GM18951 (cell line): ENCODE results near the gene STRIP1.

Experiments used
- POLR2A ChIP-seq: IDR thresholded peaks from 4 replicates; pipeline ENCODE4 v1.6.1; 2011; ENCODE audit warnings: mild to moderate bottlenecking; ENCODE audit not compliant: insufficient read length, insufficient read depth; ENCODE audit errors: extremely low read depth
- in situ Hi-C: fragments of 300-500 bp; cut with MboI; formaldehyde crosslinking; loops from one replicate; pipeline ENCODE4 v1.12.0; 2022; ENCODE audit warnings: low sequenced_read_pairs, mixed read lengths, inconsistent platforms; ENCODE audit not compliant: unreplicated experiment

STRIP1 gene

DNA sequence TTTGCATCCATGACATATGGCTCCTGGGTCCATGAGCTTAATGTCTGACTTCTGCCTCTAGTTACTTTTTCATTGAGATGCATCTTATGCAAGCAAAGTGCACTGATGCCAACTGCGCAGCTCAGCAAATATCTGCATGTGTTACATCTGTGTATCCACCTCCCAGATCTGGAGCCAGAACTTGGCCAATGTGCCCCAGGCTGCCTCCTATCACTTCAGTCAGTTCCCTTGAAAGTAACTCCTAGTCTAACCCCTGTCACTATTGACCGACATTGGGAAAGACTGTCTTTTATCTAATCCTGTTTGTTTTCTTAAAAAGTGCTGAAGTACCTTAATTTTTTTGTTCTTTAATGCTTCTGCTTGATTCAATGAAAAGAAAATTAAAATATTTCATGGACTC, 58.6 kb downstream of the STRIP1 start:
- TF ChIP-seq POLR2A: no peak

DNA sequence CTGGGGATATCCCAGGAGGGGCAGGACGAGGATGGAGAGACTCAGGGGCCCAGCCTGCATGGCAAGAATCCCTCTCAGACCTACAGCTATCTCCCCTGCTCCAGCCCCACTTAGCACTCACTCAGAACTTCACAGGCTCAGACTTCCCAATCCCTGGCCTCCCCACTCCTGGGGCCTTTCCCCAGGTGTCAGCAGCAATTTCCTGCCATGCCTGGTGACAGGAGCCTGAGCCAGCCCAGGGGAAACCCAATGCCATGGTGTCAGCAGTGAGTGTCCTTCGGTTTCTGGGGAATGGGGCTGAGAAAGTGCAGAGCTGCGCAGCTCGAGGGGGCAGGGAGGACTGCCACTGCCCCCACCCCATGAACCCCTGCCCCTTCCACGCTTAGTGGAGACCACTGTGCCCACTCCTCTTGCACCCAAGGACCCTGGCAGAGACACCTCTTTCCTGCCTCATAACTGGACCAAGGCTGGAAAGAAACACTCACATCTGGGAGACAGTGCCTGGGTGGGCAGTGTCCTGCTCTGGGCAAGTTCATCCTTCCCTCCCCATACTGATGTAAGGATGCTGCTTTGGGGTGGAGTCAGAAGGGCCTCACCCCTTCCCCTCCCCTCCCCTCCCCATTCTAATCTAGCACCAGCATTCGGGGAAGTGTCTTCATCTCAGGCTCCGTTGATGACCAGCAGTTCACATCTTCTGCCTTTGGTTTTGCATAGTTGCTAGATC, 60.7 kb downstream of the STRIP1 start:
- in situ Hi-C loops: no loop called here
- TF ChIP-seq POLR2A: no peak

More for the DNA sequence above, 58.6 kb downstream of the STRIP1 start:
- in situ Hi-C loops: no loop called here

DNA sequence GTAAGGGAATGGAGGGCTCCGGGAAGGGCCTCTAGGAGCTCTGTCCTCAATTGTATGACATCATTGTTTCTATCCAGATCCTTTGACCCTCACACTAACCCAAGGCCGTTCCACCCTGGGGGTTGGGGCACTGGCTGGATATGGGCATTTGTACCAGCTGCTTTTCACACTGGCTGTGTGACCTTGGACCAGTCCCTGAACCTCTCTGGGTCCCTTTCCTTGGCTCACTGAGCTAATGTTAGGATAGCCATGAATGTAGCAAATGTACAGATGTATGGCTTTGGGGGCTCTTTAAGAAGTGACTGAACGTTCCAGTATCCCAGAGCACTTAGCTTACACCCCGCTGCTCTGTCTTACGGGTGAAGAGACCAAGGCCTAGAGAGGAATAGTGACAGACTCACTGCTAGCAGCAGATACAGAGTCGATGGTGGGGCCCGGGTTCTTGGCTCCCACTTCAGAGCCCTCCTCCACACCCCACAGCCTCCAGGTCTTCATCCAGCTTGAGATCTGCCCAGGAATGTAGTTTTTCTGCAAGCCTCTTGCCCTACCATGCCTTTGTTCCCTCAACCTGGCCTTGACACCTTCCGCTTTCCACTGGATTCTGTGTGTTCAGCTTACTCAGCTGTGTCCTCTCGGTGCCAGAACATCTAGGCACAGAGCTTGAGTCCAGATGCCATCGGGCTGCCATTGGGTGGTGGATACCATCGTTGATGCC, 63.2 kb downstream of the STRIP1 start:
- in situ Hi-C loops: no loop called here
- no peak for TF ChIP-seq POLR2A

DNA sequence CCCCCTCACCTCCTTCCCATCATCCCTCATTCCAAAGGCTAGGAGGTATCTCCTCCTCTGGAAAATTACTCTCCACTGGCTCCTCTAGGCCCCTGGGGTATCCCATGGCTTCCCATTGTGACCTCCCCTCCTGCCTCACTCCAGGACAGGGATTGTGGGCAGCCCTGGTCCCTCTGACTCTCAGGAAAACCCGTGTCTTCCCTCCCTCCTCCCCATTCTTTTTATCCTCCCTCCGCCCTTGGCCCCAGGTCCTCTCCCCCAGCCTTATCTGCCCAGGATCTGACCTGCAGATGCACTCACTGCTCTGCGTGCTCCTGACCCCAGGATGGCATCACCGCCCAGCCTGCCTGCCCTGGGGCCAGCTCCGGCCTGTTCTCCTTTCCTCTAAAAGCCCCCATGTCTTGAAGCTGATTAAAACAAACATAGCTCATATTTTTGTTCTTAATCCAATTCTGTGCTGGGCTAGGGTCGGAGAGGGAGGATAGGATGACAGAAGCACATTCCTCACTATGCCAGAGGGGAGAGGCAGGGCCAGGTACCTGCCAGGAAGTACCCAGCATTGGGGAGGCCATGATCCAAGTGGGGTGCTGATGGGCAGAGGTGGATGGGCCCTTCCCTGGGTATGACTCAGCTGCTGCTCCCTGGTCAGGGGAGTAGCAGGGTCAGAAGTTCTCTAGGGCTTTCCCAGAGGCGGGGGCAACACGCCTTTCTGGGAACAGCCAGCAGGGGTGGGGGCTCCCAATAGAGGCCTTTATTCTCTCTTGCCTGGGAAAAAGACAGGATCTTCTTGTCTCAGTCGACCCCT, 64.0 kb downstream of the STRIP1 start:
- in situ Hi-C loops: no loop called here

DNA sequence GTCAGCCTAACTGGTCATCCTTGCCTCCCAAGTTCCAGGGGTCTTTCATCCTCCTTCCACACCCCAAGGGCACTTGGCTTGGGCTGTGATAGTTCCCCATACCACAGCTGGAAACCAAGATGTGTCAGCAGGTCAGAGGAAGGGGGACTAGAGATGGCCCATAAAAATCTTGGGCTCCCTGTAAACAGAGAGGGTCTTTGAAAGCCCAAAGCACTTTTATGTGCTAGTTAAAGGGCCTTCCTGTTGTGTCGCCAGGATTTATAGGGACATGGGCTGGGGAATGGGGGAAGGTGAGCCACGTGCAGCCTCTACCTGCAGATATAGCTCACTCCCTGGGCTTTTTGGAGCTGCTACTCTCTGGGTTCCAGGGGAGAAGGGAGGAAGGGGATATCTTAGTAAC, 65.9 kb downstream of the STRIP1 start:
- no peak for TF ChIP-seq POLR2A
- in situ Hi-C loops: no loop called here

More for the DNA sequence above, 64.0 kb downstream of the STRIP1 start:
- TF ChIP-seq POLR2A: no peak

DNA sequence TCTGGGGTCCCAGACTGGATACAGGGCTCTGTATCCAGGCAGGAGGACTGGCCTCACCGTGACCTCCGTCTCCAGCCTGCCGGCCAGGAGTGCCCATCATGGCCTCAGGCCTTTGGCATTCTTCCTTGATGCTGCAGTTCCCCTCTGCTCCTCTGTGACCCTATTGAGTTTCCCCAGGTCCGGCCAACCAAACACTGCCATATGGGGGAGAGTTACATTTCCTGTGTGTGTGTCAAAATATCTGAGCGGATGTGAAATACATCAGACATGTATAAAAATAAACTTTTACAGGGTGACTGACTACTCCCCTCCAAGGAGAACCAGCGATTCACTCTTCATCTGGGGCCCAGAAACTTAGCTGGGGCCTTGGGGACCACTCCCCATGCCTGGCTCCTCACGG, 67.7 kb downstream of the STRIP1 start:
- TF ChIP-seq POLR2A: no peak
- in situ Hi-C loops: no loop called here
